CD4-positive, alpha-beta T cell (primary cell): ENCODE measurements around the gene PBX1. TPM values are rescaled to one million over a fixed set of nuclear protein-coding genes. Genes with fewer than 3 reads are reported as not detected.

Source experiments
- ATAC-seq: fragments of 200-7000 bp; cut with Tn5 transposase; one replicate; pipeline ENCODE4 v1.10.0; 2022; ENCODE audit warnings: mild to moderate bottlenecking; ENCODE audit not compliant: poor library complexity
- CTCF ChIA-PET: fragments of 350-600 bp; sonication (Branson Sonifier 250); formaldehyde crosslinking; loops from one replicate; lab custom pipeline; 2021; ENCODE audit warnings: antibody characterized with exemption, inconsistent platforms; lab: Charles Lee
- POLR2A ChIA-PET: fragments of 350-600 bp; sonication (Branson Sonifier 250); formaldehyde crosslinking; loops from one replicate; lab custom pipeline; 2021; ENCODE audit warnings: antibody characterized with exemption, inconsistent platforms; lab: Charles Lee
- DNase-seq, 14 experiments: peaks; one replicate each; pipeline ENCODE4 v3.0.0-alpha.2; 2013 to 2020; ENCODE audit warnings: mixed read lengths in 2 of 14
- H3K27ac ChIP-seq, 2 donors: one replicate each; pipeline versions ENCODE4 v1.5.1 to v1.7.0; 2013; ENCODE audit warnings: low read length in 2 of 2, low read depth in 1 of 2, mild to moderate bottlenecking in 1 of 2
- H3K27me3 ChIP-seq, 2 experiments: 1 replicate in 1 of 2; 2 replicates in 1 of 2; pipeline versions ENCODE4 v1.6.1 to v1.7.0; 2013; ENCODE audit warnings: low read length in 2 of 2, control low read depth in 1 of 2, mild to moderate bottlenecking in 1 of 2, moderate library complexity in 1 of 2; ENCODE audit not compliant: insufficient read depth in 2 of 2, control insufficient read depth in 1 of 2
- H3K36me3 ChIP-seq: one replicate; pipeline ENCODE4 v1.6.1; 2013; ENCODE audit warnings: low read length, control low read depth; ENCODE audit not compliant: insufficient read depth
- H3K4me1 ChIP-seq: one replicate; pipeline ENCODE4 v1.6.1; 2013; ENCODE audit warnings: low read length, control low read depth; ENCODE audit not compliant: insufficient read depth
- H3K4me3 ChIP-seq: one replicate; pipeline ENCODE4 v1.5.1; 2013; ENCODE audit warnings: mild to moderate bottlenecking, low read length, moderate library complexity
- H3K9me3 ChIP-seq, 2 experiments: 1 replicate in 1 of 2; 2 replicates in 1 of 2; pipeline versions ENCODE4 v1.6.1 to v1.7.0; 2013; ENCODE audit warnings: low read length in 2 of 2, mild to moderate bottlenecking in 2 of 2, control low read depth in 1 of 2, moderate library complexity in 1 of 2; ENCODE audit not compliant: control insufficient read depth in 1 of 2, insufficient read depth in 1 of 2
- H3K27ac Mint-ChIP-seq: one replicate; pipeline ENCODE4 v1.8.0; 2020; ENCODE audit warnings: mixed read lengths
- H3K27me3 Mint-ChIP-seq: one replicate; pipeline ENCODE4 v1.8.0; 2021; ENCODE audit warnings: mixed read lengths
- H3K36me3 Mint-ChIP-seq: one replicate; pipeline ENCODE4 v1.8.0; 2021; ENCODE audit warnings: low read depth, mixed read lengths
- H3K4me1 Mint-ChIP-seq: one replicate; pipeline ENCODE4 v1.8.0; 2021; ENCODE audit warnings: low read depth, mixed read lengths
- H3K4me3 Mint-ChIP-seq: one replicate; pipeline ENCODE4 v1.8.0; 2020; ENCODE audit warnings: mild to moderate bottlenecking, mixed read lengths
- H3K9me3 Mint-ChIP-seq: one replicate; pipeline ENCODE4 v1.8.0; 2020; ENCODE audit warnings: mixed read lengths
- intact Hi-C, 2 experiments: fragments of 100-400 bp; cut with DNase I in 1 of 2; cut with micrococcal nuclease in 1 of 2; formaldehyde crosslinking; loops; one replicate each; pipeline versions ENCODE4 v1.15.1 to v1.9.0; 2023 to 2025; cut with DNase I, micrococcal nuclease
- total RNA-seq, 174 experiments: library from RNA in 2 of 174; stranded (reverse) in 2 of 174; gene quantifications; one replicate each; pipeline ENCODE4 v1.2.3 and lab custom pipeline; 2021 to 2026
- TF ChIP-seq, protein P1 (sequence below): fragments of 200-600 bp; IDR thresholded peaks from one replicate; pipeline ENCODE4 v1.8.0; 2022; ENCODE audit warnings: antibody characterized with exemption, mild to moderate bottlenecking

The PBX1 gene
- total RNA-seq, 2 experiments from 2014 or later, result 0.64 to 0.96 TPM

DNA sequence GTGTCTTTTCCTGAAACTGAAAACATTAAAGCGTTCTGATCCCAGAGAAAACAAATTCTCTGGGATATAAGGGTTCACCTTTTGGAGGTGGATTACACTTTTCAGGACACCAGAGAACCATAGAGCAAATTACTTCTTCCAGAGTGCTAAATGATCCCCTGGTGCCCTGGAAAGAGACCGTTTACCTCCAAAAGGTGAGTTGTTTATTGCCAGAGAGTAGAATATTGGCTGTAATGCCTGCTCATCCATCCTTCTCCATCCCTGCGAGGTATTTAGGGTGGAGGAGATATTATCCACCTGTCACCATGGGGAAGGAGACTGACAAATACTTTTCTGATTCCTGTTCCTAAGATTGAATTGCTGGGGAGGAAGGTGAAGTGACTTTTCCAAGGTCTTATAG is 30.4 kb downstream of the PBX1 start:
- no peaks in the 10 kb centered on the region for H3K4me1 ChIP-seq
- no peak for DNase-seq
- no peak overlapping the region for H3K4me3 ChIP-seq
- no peaks in the 10 kb centered on the region for H3K9me3 Mint-ChIP-seq
- ChIA-PET CTCF (no interaction called here), POLR2A (no interaction called here)
- H3K27ac ChIP-seq, result no peak overlapping the region
- TF ChIP-seq, protein P1, sequence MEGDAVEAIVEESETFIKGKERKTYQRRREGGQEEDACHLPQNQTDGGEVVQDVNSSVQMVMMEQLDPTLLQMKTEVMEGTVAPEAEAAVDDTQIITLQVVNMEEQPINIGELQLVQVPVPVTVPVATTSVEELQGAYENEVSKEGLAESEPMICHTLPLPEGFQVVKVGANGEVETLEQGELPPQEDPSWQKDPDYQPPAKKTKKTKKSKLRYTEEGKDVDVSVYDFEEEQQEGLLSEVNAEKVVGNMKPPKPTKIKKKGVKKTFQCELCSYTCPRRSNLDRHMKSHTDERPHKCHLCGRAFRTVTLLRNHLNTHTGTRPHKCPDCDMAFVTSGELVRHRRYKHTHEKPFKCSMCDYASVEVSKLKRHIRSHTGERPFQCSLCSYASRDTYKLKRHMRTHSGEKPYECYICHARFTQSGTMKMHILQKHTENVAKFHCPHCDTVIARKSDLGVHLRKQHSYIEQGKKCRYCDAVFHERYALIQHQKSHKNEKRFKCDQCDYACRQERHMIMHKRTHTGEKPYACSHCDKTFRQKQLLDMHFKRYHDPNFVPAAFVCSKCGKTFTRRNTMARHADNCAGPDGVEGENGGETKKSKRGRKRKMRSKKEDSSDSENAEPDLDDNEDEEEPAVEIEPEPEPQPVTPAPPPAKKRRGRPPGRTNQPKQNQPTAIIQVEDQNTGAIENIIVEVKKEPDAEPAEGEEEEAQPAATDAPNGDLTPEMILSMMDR, result no peak
- intact Hi-C loops, result no loop called here
- no peak for ATAC-seq
- peaks cover 0 to 12% of the 10 kb centered on the region in 2 experiments for H3K9me3 ChIP-seq
- no peaks in the 10 kb centered on the region for H3K36me3 ChIP-seq
- H3K27me3 Mint-ChIP-seq, result peaks cover 8% of the 10 kb centered on the region
- no peak overlapping the region for H3K4me3 Mint-ChIP-seq
- no peaks in the 10 kb centered on the region for H3K27me3 ChIP-seq
- H3K27ac Mint-ChIP-seq, result no peak overlapping the region
- H3K4me1 Mint-ChIP-seq, result no peaks in the 10 kb centered on the region
- H3K36me3 Mint-ChIP-seq, result no peaks in the 10 kb centered on the region

DNA sequence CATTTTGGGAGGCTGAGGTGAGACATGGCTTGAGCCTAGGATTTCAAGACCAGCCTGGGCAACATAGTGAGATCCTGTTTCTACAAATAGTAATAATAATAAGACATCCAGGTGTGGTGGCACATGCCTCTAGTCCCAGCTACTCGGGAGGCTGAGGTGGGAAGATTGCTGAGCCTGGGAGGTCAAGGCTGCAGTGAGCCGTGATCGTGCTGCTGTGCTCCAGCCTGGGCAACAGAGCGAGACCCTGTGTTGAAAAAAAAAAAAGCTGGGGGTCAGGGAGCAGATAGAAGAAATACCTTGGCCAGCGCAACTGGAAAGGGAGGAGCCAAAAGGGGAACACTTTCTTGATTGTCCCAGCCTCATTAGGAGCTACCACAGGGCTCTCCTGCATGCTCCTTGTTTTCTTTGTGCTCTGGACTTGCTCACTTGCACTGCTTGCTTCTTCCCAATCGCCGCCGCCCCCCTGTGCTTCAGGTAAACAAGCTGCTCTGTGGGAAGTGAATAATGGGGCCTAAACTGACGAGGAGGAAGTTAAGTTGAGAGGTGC is 31.1 kb downstream of the PBX1 start:
- intact Hi-C loops, result no loop called here
- ATAC-seq, result no peak
- Histone ChIP-seq H3K27me3 (no peaks in the 10 kb centered on the region), H3K36me3 (no peaks in the 10 kb centered on the region), H3K27ac (no peak overlapping the region), H3K9me3 (peaks cover 0 to 12% of the 10 kb centered on the region in 2 experiments), H3K4me3 (no peak overlapping the region), H3K4me1 (no peaks in the 10 kb centered on the region)
- no peak overlapping the region for H3K27ac Mint-ChIP-seq
- CTCF ChIA-PET, result no interaction called here
- no peak overlapping the region for H3K4me3 Mint-ChIP-seq
- TF ChIP-seq, protein P1, result no peak
- no peaks in the 10 kb centered on the region for H3K9me3 Mint-ChIP-seq
- POLR2A ChIA-PET, result no interaction called here
- DNase-seq, result no peak
- no peaks in the 10 kb centered on the region for H3K4me1 Mint-ChIP-seq
- peaks cover 6% of the 10 kb centered on the region for H3K27me3 Mint-ChIP-seq
- H3K36me3 Mint-ChIP-seq, result no peaks in the 10 kb centered on the region

DNA sequence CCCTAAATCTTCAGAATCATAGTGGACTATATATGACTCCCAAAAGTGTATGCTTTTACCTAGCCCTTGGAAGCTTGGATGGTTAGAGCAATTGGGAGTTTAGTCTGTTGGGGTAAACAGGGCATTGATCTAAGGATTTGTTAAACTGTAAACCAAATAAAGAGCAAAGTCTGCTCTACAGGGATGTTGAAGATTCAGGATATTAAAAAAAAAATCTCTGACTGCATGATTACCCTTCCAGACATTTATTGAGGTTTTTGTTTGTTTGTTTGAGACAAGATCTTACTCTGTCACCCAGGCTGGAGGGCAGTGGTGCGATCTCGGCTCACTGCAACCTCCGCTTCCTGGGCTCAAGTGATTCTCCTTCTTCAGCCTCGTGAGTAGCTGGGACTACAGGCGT is 31.6 kb downstream of the PBX1 start:
- H3K9me3 ChIP-seq, result peaks cover 0 to 12% of the 10 kb centered on the region in 2 experiments
- no peak for DNase-seq
- H3K4me1 Mint-ChIP-seq, result no peaks in the 10 kb centered on the region
- H3K27ac Mint-ChIP-seq, result no peak overlapping the region
- ChIA-PET POLR2A (no interaction called here), CTCF (no interaction called here)
- H3K4me1 ChIP-seq, result no peaks in the 10 kb centered on the region
- H3K27me3 ChIP-seq, result no peaks in the 10 kb centered on the region
- TF ChIP-seq, protein P1, result no peak
- H3K9me3 Mint-ChIP-seq, result no peaks in the 10 kb centered on the region
- H3K36me3 Mint-ChIP-seq, result no peaks in the 10 kb centered on the region
- intact Hi-C loops, result no loop called here
- no peak for ATAC-seq
- no peaks in the 10 kb centered on the region for H3K36me3 ChIP-seq
- no peak overlapping the region for H3K27ac ChIP-seq
- no peak overlapping the region for H3K4me3 Mint-ChIP-seq
- no peak overlapping the region for H3K4me3 ChIP-seq
- H3K27me3 Mint-ChIP-seq, result peaks cover 6% of the 10 kb centered on the region
